Muscle layer of duodenum (tissue), 2 donors: ENCODE measurements around the gene GPR135.

ENCODE experiments used
- H3K27ac ChIP-seq: one replicate; pipeline ENCODE4 v1.7.0; 2013; ENCODE audit warnings: mild to moderate bottlenecking, low read length
- H3K27me3 ChIP-seq: one replicate; pipeline ENCODE4 v1.7.0; 2013; ENCODE audit warnings: low read depth, mild to moderate bottlenecking, control low read depth, low read length
- H3K36me3 ChIP-seq, 2 donors: one replicate each; pipeline ENCODE4 v1.7.0; 2013; ENCODE audit warnings: low read length in 2 of 2, control low read depth in 1 of 2, mild to moderate bottlenecking in 1 of 2; ENCODE audit not compliant: insufficient read depth in 2 of 2, control insufficient read depth in 1 of 2
- H3K4me1 ChIP-seq, 2 donors: one replicate each; pipeline ENCODE4 v1.7.0; 2013; ENCODE audit warnings: low read length in 2 of 2, mild to moderate bottlenecking in 2 of 2, control low read depth in 1 of 2, moderate library complexity in 1 of 2; ENCODE audit not compliant: insufficient read depth in 2 of 2, control insufficient read depth in 1 of 2
- H3K4me3 ChIP-seq, 2 donors: one replicate each; pipeline ENCODE4 v1.7.0; 2013; ENCODE audit warnings: low read length in 2 of 2, low read depth in 1 of 2, mild to moderate bottlenecking in 1 of 2
- H3K9me3 ChIP-seq, 2 donors: one replicate each; pipeline ENCODE4 v1.7.0; 2013; ENCODE audit warnings: low read length in 2 of 2, control low read depth in 1 of 2, mild to moderate bottlenecking in 1 of 2; ENCODE audit not compliant: control insufficient read depth in 1 of 2
- donor health status: healthy.

Gene GPR135, protein sequence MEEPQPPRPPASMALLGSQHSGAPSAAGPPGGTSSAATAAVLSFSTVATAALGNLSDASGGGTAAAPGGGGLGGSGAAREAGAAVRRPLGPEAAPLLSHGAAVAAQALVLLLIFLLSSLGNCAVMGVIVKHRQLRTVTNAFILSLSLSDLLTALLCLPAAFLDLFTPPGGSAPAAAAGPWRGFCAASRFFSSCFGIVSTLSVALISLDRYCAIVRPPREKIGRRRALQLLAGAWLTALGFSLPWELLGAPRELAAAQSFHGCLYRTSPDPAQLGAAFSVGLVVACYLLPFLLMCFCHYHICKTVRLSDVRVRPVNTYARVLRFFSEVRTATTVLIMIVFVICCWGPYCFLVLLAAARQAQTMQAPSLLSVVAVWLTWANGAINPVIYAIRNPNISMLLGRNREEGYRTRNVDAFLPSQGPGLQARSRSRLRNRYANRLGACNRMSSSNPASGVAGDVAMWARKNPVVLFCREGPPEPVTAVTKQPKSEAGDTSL

DNA sequence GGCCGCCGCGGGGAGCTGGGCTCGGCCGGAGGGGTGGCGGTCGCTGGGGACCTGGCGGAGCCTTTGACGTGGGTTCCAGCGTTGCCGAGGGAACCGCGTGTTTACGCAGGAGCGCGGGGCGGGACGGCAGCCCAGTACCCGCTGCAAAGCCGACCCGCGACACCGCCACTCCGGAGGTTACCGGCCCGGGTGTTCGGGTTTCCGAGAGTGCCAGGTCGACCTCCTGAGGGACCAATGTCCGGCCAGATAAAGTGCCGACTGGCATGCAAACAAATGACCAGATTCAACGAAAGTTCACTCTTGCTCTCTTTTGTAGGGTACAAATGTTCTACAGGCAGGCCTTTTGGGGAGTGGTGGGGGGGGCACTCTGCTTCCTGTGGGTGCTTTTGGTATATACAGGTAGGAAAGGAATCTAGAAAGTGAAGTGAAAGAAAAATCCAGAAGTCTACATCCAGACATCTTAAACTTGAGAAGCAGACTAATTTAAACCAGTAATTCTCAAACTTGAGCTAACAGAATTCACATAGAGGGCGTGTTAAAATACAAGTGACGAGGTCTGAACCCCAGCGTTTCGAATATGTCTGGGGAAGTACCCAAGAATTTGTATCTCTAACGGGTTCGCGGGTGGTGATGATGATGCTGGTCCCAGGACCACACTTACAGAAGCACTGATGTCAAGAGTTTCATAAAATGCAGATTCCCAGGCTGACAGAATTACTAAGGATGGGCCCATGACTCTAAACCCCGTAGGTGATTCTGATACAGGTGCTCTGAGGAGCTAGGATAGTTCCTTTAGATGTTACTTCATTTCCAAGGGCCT is at the start of gene GPR135:
Gene GPR135, minus strand, starts transcription at position 65 of the 820 bp plus-strand sequence. CDS start 154 bp downstream, outside the sequence.
- Histone ChIP-seq H3K9me3 (no peaks in the 10 kb centered on the region), H3K4me1 (peaks cover 0 to 12% of the 10 kb centered on the region in 2 donors), H3K36me3 (peaks cover 0 to 6% of the 10 kb centered on the region in 2 donors), H3K27me3 (no peaks in the 10 kb centered on the region), H3K27ac (no peak within 1 kb of the TSS), H3K4me3 (peak within 1 kb of the TSS; percentile 38 to 74)

DNA sequence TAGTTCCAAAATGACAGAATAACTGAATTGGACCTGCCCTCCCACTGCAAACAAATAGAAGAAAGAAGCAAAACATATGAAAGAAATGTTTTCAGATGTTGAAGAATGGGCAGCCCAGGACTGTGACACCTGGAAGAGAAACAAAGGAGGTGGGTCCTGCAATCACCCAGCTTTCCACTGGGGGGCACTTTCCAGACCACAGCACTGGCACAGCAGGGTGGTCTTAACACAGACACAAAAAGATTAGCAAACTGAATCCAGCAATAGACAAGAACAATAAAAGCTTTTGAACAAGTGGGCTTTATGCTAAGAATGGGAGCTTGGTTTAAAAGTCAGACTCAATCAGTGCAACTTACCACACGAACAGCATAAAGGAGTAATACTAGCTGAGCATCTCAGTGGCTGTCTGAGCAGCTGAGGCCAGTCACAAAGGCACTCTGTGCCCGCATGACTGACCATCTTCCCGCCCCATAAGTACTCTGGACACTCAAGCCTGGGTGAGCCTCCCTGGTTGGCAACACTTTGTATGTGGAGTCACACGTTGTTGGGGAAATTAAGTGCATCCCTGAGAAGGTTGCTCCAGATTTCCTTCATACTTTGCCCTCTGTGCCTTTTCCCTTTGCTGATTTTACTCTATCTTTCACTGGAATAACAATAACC is 46.9 kb upstream of the GPR135 start:
- no peak overlapping the region for H3K27ac ChIP-seq
- H3K4me3 ChIP-seq: no peak overlapping the region
- H3K9me3 ChIP-seq: no peaks in the 10 kb centered on the region
- H3K4me1 ChIP-seq: no peaks in the 10 kb centered on the region
- H3K36me3 ChIP-seq: no peaks in the 10 kb centered on the region
- no peaks in the 10 kb centered on the region for H3K27me3 ChIP-seq

DNA sequence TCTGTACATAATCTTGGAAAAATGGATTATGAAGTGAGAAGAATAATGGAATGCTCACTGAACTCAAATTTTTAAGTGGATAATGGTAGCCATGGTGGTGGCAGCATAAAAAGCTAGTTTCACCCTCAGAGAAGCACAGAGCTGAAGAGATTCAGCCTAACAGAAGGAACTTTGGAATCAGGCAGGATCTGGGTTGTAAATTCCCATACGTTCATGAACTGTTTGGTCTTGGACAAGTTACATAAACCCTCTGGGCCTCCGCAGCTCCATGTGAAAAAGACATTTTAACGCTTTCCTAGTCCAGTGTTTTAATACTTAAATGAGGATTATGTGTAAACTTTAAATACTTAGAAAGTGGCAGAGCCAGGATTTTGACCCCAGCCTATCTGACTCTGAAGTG is 45.8 kb upstream of the GPR135 start:
- H3K27me3 ChIP-seq: no peaks in the 10 kb centered on the region
- H3K9me3 ChIP-seq: no peaks in the 10 kb centered on the region

DNA sequence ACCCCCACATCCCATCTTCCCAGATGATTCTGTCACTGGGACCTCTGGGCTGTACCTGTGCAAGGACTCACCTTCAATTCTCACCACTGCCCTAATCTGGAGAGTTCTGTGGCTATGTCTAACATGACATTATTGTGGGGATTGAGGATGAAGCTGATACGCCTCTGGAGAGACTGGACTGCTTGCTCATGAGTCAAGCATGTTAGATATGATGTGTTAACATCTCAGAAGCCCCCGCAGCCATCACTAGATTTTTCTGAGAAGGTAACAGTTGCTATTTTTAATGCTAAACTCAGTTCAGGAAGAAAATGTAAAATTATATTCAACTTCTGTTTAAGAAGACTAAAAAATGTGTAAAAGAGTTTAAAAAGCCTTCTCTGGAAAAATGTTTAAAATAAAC is 44.8 kb upstream of the GPR135 start:
- H3K9me3 ChIP-seq: no peaks in the 10 kb centered on the region
- no peaks in the 10 kb centered on the region for H3K4me1 ChIP-seq
- no peak overlapping the region for H3K4me3 ChIP-seq
- no peaks in the 10 kb centered on the region for H3K27me3 ChIP-seq
- H3K27ac ChIP-seq: no peak overlapping the region
- peaks cover 0 to 4% of the 10 kb centered on the region in 2 donors for H3K36me3 ChIP-seq

More for the DNA sequence above, 45.8 kb upstream of the GPR135 start:
- Histone ChIP-seq H3K36me3 (no peaks in the 10 kb centered on the region), H3K4me1 (no peaks in the 10 kb centered on the region), H3K4me3 (no peak overlapping the region), H3K27ac (no peak overlapping the region)

DNA sequence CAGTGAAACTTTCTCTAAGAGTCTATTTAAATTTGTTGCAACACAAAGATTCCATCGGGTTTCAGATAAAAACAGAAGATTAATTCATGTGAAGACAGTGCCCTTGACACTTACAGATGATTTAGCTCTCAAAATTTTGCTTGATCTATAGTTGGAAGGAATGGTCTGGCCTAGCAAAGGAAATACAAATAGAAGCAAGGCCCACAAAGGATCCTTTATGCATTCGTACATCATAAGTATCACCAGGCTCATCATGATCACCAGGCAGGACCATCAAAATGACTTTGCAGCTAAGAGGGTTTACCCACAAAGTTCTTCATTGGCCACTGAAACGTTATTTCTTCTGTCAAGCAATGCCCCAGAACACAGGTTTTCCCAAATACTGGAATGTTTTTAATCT is 43.9 kb upstream of the GPR135 start:
- H3K4me1 ChIP-seq: no peaks in the 10 kb centered on the region
- H3K9me3 ChIP-seq: no peaks in the 10 kb centered on the region
- no peaks in the 10 kb centered on the region for H3K27me3 ChIP-seq
- H3K4me3 ChIP-seq: no peak overlapping the region
- peaks cover 4 to 7% of the 10 kb centered on the region in 2 donors for H3K36me3 ChIP-seq
- no peak overlapping the region for H3K27ac ChIP-seq

DNA sequence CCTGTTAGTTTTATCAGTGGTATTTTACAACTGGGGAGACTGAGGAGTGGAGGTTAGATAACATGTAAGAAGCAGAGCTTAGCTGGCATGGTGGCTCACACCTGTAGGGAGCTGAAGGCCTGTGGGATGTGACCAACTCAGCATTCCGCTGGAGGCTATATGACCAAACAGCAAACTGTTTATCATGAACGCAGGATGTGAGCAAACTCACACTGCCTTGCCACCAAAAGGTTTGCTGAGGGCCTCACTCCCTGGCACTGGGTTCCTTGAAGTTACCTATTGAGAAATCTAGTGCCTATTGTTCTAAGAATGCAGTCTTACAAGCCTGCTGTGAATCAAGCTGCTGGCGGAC is 42.5 kb upstream of the GPR135 start:
- no peaks in the 10 kb centered on the region for H3K27me3 ChIP-seq

DNA sequence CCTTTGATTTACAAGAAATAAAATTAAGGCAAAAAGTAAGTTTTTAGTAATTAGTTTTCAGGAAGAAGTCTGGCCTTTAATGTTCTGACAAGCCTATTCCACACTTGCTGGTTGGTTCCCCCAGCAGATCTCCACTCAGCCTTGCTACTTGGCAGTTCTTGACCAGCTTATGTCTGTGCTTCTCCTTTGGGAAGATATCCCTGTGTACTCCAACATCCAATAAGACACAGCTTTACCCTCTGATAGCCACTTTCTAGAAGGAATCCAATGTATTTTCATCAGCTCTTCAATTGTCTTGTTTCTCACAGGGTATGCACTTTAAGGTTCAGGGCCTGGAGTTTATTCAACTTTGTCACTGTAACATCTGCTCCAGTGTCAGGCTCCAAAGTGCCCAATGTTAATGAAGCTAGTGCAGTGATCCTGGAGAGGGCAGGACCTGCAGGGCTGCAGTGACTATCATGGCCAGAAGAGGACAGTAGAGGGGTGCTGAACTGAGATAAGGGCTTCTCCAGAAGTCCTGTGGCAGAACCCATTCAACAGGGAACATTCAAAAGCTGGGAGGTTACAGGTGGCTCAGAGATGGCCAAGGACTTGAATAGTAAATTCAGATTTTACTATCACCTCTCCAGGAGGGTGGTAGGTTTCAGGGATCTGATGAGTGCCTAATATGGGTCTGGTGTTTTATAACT is 42.0 kb upstream of the GPR135 start:
- Histone ChIP-seq H3K4me3 (no peak overlapping the region), H3K27me3 (no peaks in the 10 kb centered on the region), H3K4me1 (no peaks in the 10 kb centered on the region), H3K9me3 (no peaks in the 10 kb centered on the region), H3K27ac (no peak overlapping the region), H3K36me3 (peaks cover 9 to 11% of the 10 kb centered on the region in 2 donors)

More for the DNA sequence above, 42.5 kb upstream of the GPR135 start:
- H3K4me3 ChIP-seq: no peak overlapping the region
- no peaks in the 10 kb centered on the region for H3K9me3 ChIP-seq
- peaks cover 9 to 11% of the 10 kb centered on the region in 2 donors for H3K36me3 ChIP-seq
- H3K4me1 ChIP-seq: no peaks in the 10 kb centered on the region
- no peak overlapping the region for H3K27ac ChIP-seq

DNA sequence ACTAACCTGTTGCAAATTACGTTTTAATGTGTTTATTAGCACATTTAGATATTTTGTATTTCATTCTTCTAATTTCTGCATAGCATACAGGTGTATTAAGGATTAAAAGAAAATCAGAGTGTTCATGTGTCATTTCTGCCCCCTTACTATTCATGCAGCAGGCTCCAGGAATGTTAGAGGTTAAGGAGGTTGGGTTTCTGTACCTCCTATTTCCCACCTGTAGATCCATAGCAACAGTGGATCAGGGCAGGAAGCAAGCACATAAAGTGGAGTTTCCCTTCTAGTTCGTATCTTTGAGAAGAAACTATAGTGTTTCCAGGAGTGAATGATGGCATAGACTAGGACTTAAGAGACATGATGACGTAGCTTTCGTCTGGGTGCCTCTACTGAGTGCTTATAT is 38.1 kb upstream of the GPR135 start:
- no peak overlapping the region for H3K4me3 ChIP-seq
- no peaks in the 10 kb centered on the region for H3K4me1 ChIP-seq
- H3K9me3 ChIP-seq: no peaks in the 10 kb centered on the region
- H3K27ac ChIP-seq: no peak overlapping the region
- H3K27me3 ChIP-seq: no peaks in the 10 kb centered on the region
- H3K36me3 ChIP-seq: peaks cover 11 to 19% of the 10 kb centered on the region in 2 donors

DNA sequence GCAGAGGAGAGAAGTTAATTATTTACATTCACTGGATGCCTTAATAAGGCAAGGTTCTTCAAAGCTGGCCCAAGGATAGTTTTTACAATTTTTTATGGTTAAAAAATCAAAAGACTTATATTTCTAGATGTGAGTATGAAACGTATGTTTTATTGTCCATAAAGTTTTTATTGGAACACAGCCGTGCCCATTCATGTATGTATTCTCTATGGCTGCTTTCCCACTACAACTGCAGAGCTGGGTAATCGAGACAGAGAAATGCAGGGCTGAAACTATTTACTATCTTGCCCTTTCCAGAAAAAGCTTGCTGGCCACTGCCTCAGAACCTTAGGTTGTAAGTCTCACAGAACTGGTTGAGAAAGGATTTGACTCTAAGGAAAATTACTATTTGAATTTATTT is 35.6 kb upstream of the GPR135 start:
- H3K27ac ChIP-seq: no peak overlapping the region
- H3K27me3 ChIP-seq: no peaks in the 10 kb centered on the region
- no peaks in the 10 kb centered on the region for H3K9me3 ChIP-seq
- H3K4me3 ChIP-seq: no peak overlapping the region
- peaks cover 22 to 23% of the 10 kb centered on the region in 2 donors for H3K36me3 ChIP-seq
- H3K4me1 ChIP-seq: no peaks in the 10 kb centered on the region

DNA sequence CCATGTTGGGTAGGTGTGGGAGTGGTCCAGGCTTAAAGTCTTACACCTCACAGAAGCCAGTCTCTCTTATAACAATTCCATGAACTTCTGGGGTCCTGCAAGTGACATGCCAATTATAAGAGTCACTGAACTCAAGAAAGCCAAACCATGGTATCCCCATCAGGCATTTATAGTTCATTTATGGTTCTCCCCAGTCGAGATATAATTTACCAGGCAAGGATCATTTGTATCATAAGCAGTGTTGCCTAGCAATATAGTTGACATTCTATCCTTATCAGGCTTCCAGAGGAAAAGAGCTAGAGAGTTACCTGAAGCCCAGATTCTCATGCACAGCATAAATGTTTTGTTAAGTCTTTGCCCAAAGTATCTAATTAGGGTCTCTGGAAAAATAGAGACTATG is 27.2 kb upstream of the GPR135 start:
- Histone ChIP-seq H3K4me1 (peaks cover 0 to 4% of the 10 kb centered on the region in 2 donors), H3K27ac (no peak overlapping the region), H3K4me3 (no peak overlapping the region), H3K9me3 (no peaks in the 10 kb centered on the region), H3K36me3 (peaks cover 34 to 45% of the 10 kb centered on the region in 2 donors), H3K27me3 (no peaks in the 10 kb centered on the region)
